Esophagus muscularis mucosa (tissue), 4 donors: ENCODE data around the gene DHRS12. TPM values are rescaled to one million over a fixed set of nuclear protein-coding genes. Genes with fewer than 3 reads are reported as not detected.

Experiments used
- DNase-seq: peaks from one replicate; pipeline ENCODE4 v3.0.0-alpha.2; 2017; ENCODE audit errors: extremely low spot score
- H3K27ac ChIP-seq, 4 donors: fragments of 200-600 bp; sonication (generic); replicated peaks in 1 of 4; 1 replicate in 3 of 4; 2 replicates in 1 of 4; pipeline ENCODE4 v1.5.1; 2016 to 2019; ENCODE audit warnings: mild to moderate bottlenecking in 1 of 4
- H3K27me3 ChIP-seq, 4 donors: fragments of 200-600 bp; sonication (generic); one replicate each; pipeline versions ENCODE4 v1.5.1 to v1.6.0; 2016 to 2019
- H3K36me3 ChIP-seq, 4 donors: fragments of 200-600 bp; sonication (generic); one replicate each; pipeline ENCODE4 v1.5.1; 2016 to 2019
- H3K4me1 ChIP-seq, 4 donors: fragments of 200-600 bp; sonication (generic); one replicate each; pipeline ENCODE4 v1.5.1; 2016 to 2019
- H3K4me3 ChIP-seq, 4 donors: fragments of 200-600 bp; sonication (generic); 1 replicate in 2 of 4; 2 replicates in 2 of 4; pipeline ENCODE4 v1.5.1; 2016 to 2019; ENCODE audit warnings: mild to moderate bottlenecking in 4 of 4, moderate library complexity in 1 of 4
- H3K9me3 ChIP-seq, 4 donors: fragments of 200-600 bp; sonication (generic); 1 replicate in 3 of 4; 2 replicates in 1 of 4; pipeline ENCODE4 v1.5.1; 2016 to 2019
- EP300 ChIP-seq: sonication (generic); formaldehyde crosslinking; IDR thresholded peaks from one replicate; pipeline ENCODE4 v1.6.1; 2017; ENCODE audit warnings: antibody characterized with exemption
- POLR2A ChIP-seq: fragments of 450-650 bp; IDR thresholded peaks from one replicate; pipeline ENCODE4 v1.6.1; 2017; ENCODE audit warnings: antibody characterized with exemption, moderate library complexity, mild to moderate bottlenecking, low read depth
- POLR2AphosphoS5 ChIP-seq, 2 donors: sonication (generic); formaldehyde crosslinking; IDR thresholded peaks; one replicate each; pipeline ENCODE4 v1.6.1; 2017; ENCODE audit warnings: antibody characterized with exemption in 2 of 2
- WGBS: methylation state at CpG from one replicate; pipeline ENCODE4 v1.1.5; 2018; 5-methylcytosine and 5-hydroxymethylcytosine counted together
- intact Hi-C: fragments of 100-400 bp; cut with DNase I; formaldehyde crosslinking; loops from one replicate; pipeline ENCODE4 v1.15.1; 2023
- total RNA-seq, 4 donors: library from RNA; depleted of rRNA; stranded (reverse); fragments of >200 nt; gene quantifications; one replicate each; pipeline versions ENCODE4 v1.1.0 to v1.2.1, GENCODE V29; 2016
- TF ChIP-seq, protein P1 (sequence below), 3 experiments: fragments of 200-600 bp in 2 of 3; fragments of 450-650 bp in 1 of 3; sonication (generic) in 2 of 3; IDR thresholded peaks; one replicate each; pipeline ENCODE4 v1.5.1; 2017 to 2019; ENCODE audit warnings: antibody characterized with exemption in 3 of 3, mild to moderate bottlenecking in 2 of 3, moderate library complexity in 1 of 3

The DHRS12 gene
- total RNA-seq, 4 donors from 2014 or later: 10.3 to 18.6 (median 14.9) TPM

DNA sequence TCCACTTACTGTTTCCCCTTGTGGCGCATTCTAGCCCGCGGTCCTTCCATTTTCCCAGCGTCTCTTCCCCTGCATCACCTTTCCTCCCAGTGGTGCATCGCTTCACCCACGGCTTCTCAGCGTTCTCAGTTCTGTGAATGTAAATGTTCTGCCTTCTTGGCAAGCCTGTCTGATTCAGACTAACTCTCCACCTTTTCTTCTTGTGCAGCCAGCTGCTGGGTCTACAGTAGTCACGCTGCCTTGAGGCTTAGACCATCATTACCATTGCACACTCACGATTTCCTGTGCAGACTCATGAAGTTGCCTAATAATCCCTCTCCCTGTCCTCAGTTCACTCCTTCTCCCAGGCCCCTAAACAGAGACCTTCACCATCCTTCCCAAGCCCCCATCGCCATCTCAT is 75.0 kb downstream of the DHRS12 start:
- peaks cover 0 to 7% (median 0%) of the 10 kb centered on the region in 4 donors for H3K36me3 ChIP-seq
- H3K4me1 ChIP-seq: peaks cover 20 to 34% (median 31%) of the 10 kb centered on the region in 4 donors
- H3K9me3 ChIP-seq: no peaks in the 10 kb centered on the region
- no peak for DNase-seq
- H3K27me3 ChIP-seq: no peaks in the 10 kb centered on the region
- H3K27ac ChIP-seq: peak overlapping the region in 1 of 4 donors; percentile 60
- 94% methylated on average over 10 of the region's 10 CpGs for WGBS
- TF ChIP-seq EP300 (no peak), POLR2A (no peak), POLR2AphosphoS5 (IDR thresholded peaks at IDR 0.05) (no peak)
- TF ChIP-seq, protein P1, sequence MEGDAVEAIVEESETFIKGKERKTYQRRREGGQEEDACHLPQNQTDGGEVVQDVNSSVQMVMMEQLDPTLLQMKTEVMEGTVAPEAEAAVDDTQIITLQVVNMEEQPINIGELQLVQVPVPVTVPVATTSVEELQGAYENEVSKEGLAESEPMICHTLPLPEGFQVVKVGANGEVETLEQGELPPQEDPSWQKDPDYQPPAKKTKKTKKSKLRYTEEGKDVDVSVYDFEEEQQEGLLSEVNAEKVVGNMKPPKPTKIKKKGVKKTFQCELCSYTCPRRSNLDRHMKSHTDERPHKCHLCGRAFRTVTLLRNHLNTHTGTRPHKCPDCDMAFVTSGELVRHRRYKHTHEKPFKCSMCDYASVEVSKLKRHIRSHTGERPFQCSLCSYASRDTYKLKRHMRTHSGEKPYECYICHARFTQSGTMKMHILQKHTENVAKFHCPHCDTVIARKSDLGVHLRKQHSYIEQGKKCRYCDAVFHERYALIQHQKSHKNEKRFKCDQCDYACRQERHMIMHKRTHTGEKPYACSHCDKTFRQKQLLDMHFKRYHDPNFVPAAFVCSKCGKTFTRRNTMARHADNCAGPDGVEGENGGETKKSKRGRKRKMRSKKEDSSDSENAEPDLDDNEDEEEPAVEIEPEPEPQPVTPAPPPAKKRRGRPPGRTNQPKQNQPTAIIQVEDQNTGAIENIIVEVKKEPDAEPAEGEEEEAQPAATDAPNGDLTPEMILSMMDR (IDR thresholded peaks at IDR 0.05): no peak
- intact Hi-C loops: loop anchor here (10.0 kb wide), 1 partner anchor 144 kb away; the partner anchor contains the start of gene WDFY2
- no peak overlapping the region for H3K4me3 ChIP-seq

- H3K4me1 ChIP-seq: peaks cover 20 to 34% (median 31%) of the 10 kb centered on the region in 4 donors
- WGBS: 93% methylated on average over 4 of the region's 4 CpGs
- no peak overlapping the region for H3K4me3 ChIP-seq
- no peak for TF ChIP-seq POLR2A
- TF ChIP-seq POLR2AphosphoS5 (IDR thresholded peaks at IDR 0.05): no peak
- TF ChIP-seq EP300: no peak
- TF ChIP-seq, protein P1 (IDR thresholded peaks at IDR 0.05): no peak
- H3K27me3 ChIP-seq: no peaks in the 10 kb centered on the region
- intact Hi-C loops: loop anchor here (10.0 kb wide), 1 partner anchor 143 kb away; the partner anchor contains the start of gene WDFY2
- peaks cover 0 to 7% (median 0%) of the 10 kb centered on the region in 4 donors for H3K36me3 ChIP-seq
- no peaks in the 10 kb centered on the region for H3K9me3 ChIP-seq
- no peak overlapping the region for H3K27ac ChIP-seq
- DNase-seq: no peak
Observed at GRCh38 chr13:51728275-51728673, 75.7 kb downstream of the DHRS12 start.

DNA sequence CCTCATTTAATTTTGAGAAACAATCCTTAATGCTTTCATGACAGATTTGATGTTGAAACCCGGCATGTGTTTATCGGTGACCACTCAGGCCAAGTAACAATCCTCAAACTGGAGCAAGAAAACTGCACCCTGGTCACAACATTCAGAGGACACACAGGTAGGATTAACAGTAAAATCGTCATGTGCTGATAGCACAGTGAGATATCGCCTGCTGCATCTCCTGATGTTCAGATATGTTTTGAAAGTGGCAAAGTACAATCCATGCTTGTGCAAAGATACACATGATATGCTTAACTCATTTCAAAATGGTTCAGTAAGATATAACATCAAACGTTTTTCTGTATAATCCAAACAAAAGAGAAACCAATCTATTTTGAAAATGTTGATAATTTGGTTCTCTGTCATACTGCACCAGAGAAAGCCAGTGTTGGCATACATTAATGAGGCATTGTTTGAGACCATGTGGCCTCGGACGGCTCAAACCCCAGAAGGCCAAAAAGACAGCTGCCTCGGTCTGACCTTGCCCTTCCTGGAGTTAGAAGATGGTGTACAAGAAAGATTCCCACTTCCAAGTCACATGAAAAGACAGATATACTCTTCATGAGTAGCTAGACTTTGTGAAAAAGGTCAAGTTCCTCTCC is 76.2 kb downstream of the DHRS12 start:
- DNase-seq: no peak
- Histone ChIP-seq H3K27ac (no peak overlapping the region), H3K4me1 (peaks cover 20 to 34% (median 31%) of the 10 kb centered on the region in 4 donors), H3K9me3 (no peaks in the 10 kb centered on the region), H3K4me3 (no peak overlapping the region), H3K36me3 (peaks cover 0 to 7% (median 0%) of the 10 kb centered on the region in 4 donors), H3K27me3 (no peaks in the 10 kb centered on the region)
- intact Hi-C loops: loop anchor here (10.0 kb wide), 1 partner anchor 143 kb away; the partner anchor contains the start of gene WDFY2
- no peak for TF ChIP-seq EP300
- no peak for TF ChIP-seq POLR2AphosphoS5 (IDR thresholded peaks at IDR 0.05)
- TF ChIP-seq, protein P1 (IDR thresholded peaks at IDR 0.05): no peak
- TF ChIP-seq POLR2A: no peak
- WGBS: 82% methylated on average over 8 of the region's 8 CpGs

- Histone ChIP-seq H3K4me1 (peaks cover 16 to 31% (median 27%) of the 10 kb centered on the region in 4 donors), H3K36me3 (peaks cover 0 to 7% (median 0%) of the 10 kb centered on the region in 4 donors), H3K9me3 (no peaks in the 10 kb centered on the region), H3K27ac (no peak overlapping the region), H3K27me3 (no peaks in the 10 kb centered on the region), H3K4me3 (no peak overlapping the region)
- intact Hi-C loops: loop anchor here (10.0 kb wide), 1 partner anchor 142 kb away; the partner anchor contains the start of gene WDFY2
- TF ChIP-seq EP300 (no peak), POLR2A (no peak), POLR2AphosphoS5 (IDR thresholded peaks at IDR 0.05) (no peak)
- TF ChIP-seq, protein P1 (IDR thresholded peaks at IDR 0.05): no peak
- DNase-seq: no peak
- 78% methylated on average over 3 of the region's 3 CpGs for WGBS
Observed at GRCh38 chr13:51726446-51727193, 77.3 kb downstream of the DHRS12 start.
